Measurements from ENCODE around the gene SDHB.

Gene SDHB

DNA sequence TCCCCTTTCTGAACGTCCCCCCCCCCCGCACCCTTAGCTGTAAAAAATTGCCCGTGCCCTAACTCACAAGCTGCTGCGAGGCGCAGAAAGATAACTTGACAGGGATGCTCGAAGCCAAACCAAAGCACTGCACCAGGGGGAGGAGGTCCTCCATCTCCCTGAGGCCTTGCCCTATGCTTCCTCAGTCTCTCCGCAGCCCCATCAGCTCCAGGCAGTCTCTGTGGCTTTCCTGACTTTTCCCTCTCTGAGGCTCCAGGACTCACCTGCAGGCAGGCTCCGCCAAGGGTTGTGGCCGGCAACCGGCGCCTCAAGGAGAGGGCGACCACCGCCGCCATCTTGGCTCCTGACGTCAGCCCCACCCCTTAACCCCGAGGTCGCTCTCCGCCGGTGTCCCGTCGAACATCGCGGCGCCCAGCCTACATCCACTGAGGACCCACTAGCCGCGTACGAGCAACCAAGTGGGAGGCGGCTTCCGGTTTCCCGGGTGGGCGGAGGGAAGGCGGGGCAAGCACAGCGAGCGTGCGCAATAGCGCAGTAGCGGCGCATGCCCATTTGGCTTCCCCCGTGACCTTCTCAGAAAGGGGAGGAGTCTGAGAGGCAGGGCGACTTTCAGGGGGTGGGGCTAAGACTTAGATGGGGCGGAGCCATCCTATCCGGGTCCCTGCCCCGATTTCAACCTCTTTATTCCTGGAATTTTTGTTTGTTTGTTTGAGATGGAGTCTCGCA is at the start of gene SDHB:
Gene SDHB (minus strand): TSS at position 348 of the 726 bp plus-strand sequence. CDS start 13 bp downstream, at position 335.
- peak; percentile 98 for DNase-seq (ENCODE audit: low read depth)

GRCh38 chr1:17102232-17102631 is 48.4 kb upstream of the SDHB start:
- no peak for DNase-seq (ENCODE audit: low read depth)

DNA sequence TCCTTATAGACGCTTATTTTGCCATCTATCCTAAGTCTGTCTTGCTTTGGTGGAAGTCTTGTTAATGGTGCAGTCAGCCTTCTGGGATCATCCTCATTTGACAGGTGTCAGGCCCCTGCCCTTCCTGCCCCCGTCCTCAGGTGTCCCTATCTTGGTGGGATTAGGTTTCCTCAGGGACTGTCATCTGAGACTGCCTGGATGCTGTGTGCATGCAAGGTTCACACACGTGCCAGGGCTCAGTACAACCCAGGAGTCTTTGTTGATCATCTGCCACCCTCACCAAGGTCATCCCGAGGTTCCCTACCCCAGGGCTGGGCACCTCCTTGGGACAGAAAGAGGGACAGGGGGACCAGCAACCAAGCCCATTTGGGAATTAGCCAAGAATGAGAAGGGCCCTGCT is 47.4 kb upstream of the SDHB start:
- DNase-seq (ENCODE audit: low read depth), result no peak

DNA sequence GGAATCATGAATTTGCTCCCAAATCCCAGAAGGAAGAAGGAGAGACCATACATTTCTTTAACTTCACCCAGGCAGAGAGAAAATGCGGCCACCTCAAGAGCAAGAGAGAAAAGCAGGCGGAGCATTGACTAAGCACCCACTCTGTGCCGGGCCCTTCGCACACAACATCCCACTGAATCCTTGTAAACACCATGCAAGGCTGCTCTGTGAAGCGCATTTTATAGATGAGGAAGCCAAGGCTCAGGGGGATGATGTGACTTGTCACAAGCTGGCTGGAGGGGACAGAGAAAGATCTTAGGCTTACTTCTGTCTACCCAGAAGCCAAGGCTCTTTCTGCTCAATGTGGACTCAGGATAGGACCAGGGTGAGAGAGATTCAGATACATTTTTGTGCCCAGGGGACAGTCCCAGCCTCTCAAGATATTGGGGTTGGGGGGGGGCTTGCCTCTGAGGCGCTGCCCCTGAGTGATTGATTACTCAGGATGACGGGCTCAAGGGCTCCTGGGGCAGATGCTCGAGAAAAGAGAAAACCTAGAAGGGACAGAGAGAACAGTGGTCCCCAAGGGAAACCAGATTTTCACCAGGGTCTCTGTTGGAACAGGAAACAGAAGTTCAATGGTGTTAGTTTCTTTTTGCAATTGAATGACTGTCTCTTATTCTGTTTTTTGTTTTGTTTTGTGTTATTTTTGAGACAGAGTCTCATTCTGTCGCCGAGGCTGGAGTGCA is 45.9 kb upstream of the SDHB start:
- DNase-seq (ENCODE audit: low read depth), result no peak

DNA sequence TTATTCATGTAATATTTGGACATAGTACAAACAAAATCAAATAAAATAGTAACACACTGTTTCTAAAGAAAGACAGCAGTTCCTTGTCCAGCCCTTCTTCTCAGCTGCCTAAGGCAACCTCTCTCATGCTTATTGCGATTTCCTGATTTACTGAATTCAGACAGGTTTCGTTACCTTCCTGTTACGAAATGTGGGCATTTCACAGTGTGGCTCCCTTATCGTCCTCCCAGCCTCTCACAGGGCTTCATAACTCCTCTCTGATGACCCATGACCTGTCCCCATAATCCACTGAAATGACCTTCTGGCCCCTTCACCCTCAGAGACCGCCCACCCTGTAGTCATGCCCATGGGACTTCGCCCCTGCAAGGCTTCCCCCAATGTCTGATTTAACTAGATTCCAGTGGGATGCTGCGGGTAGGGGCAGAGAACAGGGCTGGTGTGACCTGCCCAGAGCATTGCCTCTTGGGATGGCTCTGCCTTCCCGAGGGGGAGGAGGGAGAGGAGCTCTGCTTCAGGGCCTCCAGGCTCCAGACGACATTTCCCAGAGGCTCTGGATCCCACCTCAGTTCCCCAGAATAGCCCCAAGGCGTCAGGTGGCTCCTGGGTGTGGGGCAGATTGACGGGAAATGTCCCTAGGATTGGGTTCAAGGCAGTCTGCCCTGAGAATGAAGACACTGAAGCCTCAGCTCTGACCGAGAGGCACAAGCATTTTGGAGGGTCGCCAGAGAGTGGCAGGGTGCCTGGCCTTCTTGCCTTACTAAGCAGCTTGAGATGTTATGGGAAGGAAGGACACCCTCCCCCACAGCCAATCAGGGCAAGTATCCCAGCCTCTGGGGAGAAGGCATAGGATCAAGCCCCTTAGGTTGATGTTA is 44.9 kb upstream of the SDHB start:
- no peak for DNase-seq (ENCODE audit: low read depth)

DNA sequence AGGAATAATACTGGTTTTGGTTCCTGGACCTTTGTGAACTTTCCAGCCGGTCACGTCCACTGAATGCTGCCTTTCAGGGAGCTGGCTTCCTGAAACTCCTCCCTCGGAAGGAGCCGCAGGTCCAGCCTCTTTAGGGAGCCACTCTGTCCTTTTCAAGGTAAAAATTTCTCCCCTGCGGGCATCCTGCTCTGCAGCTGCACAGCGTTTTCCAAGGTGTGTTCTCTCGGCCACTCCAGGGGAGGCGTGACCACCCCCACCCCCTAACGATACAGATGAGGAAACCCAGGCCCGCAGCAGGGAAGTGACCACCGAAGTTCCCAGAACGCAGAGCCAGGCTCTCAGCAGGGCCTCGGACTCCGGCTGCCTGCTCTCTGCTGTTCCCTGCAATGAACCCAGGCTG is 44.0 kb upstream of the SDHB start:
- no peak for DNase-seq (ENCODE audit: low read depth)

DNA sequence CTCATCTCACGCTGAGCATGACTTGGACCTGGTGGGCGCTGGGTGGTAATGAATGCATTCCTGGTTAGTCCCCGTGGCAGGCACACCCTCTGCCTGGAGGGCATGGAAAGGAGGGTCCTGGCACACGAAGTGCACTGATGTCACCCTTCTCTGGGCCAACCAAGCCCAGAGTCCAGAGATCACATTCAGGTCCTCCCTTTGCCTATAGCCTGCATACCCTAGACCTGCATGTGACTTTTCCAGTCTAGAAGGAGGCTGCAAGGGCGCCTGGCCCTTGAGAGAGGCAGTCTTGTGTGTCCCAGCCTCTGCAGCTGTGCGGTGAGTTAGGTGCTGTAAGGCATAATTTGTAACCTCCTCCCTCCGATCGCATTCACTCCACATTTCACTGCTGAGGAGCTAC is 43.3 kb upstream of the SDHB start:
- no peak for DNase-seq (ENCODE audit: low read depth)

DNA sequence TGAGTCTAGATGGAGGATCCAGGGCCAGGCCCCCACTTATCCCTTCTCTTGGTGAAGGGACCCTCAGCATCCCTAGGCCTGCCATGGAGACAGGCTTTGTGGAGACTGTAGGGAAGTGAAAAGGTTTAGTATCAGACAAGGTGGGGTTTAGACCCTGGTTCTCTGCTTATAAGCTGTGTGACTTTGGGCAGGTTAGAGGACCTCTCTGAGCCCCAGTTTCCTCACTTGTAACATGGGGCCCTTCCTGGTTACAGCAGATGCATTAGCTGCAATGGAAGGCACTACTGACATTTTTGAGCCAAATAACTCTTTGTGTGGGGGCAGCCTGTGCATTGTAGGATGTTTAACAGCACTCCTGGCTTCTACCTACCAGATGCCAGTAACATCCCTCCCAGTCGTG is 42.8 kb upstream of the SDHB start:
- no peak for DNase-seq (ENCODE audit: low read depth)

- no peak for DNase-seq (ENCODE audit: low read depth)
Measured at GRCh38 chr1:17095141-17095540, 41.3 kb upstream of the SDHB start.

DNA sequence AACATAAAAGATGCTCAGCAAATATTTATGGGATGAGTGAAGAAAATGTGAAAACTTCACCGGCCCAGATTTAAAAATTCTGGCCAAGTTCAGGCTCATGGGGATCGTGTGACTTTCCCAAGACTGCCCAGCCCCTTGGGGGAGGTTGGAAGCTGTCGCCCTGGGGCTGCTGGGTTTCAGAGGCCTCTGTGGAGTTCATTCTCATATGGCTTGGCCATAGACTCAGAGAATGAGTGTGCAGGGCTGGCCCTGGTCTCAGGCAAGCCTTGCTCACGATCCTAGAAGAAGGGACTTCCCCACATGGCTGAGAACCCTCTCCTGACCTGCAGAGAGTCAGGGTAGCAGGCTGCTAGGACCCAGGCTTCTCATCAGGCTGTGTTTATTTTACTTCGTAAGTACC is 40.8 kb upstream of the SDHB start:
- DNase-seq (ENCODE audit: low read depth), result peak; percentile 20

- DNase-seq (ENCODE audit: low read depth), result no peak
Measured at GRCh38 chr1:17093822-17094393, 40.1 kb upstream of the SDHB start.

DNA sequence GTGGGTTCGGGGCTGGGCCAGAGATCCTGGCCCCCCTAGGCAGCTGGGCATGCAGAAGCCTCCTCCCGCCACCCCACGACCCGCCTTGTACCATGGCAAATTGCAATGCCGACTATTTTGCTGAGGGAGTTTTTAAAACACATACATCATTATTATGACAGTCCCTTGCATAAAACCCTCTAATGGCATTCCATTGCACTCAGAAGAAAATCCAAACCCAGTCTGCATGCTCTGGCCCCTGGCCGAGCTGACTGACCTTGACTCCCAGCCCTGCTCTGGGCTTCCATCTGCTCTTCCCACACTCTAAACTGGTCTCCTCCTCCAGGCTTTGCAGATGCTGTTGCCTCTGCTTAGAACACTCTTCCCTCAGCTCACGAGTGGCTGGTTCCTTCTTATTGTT is 37.4 kb upstream of the SDHB start:
- DNase-seq (ENCODE audit: low read depth), result no peak

DNA sequence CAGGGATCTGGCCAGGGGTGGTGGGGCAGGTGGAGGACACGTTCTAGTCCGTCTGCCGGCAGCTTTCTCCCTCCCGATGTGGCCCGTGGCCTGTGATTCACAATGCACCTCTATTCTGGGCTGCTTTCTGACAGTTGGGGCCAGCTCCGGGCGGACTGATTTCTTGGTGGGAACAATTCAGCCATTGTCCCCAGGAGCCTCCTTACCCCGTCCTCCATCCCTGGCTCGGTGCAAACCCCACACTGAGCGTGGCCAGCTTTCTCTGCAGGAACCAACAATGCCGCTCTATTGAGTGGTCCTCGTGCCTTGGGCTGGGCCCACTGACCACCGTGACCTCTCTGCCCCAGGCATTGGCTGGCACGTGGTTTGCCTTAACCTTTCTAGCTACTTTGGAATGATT is 35.7 kb upstream of the SDHB start:
- DNase-seq (ENCODE audit: low read depth), result no peak

DNA sequence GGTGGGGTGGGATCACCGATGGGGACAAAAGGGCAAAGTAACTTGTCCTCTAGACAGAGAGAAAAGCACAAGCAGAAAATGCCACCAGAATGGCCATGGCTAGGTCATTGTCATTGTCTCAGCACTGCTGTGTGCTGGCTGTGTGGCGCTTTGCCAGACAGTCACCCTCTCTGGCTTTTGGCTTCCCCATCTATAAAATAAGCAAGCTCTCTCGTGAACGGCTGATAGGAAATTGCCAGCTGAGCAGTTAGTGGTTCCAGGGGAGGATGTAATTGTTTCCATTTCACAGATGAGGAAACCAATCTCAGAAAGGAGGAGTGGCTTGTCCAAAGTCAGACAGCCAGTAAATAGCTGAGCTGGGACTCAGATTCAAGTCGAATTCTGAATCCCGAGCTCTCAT is 32.9 kb upstream of the SDHB start:
- no peak for DNase-seq (ENCODE audit: low read depth)

- DNase-seq (ENCODE audit: low read depth), result no peak
Measured at GRCh38 chr1:17084787-17085186, 31.0 kb upstream of the SDHB start.

GRCh38 chr1:17082761-17083160 is 28.9 kb upstream of the SDHB start:
- no peak for DNase-seq (ENCODE audit: low read depth)

- DNase-seq (ENCODE audit: low read depth), result no peak
Measured at GRCh38 chr1:17081439-17081838, 27.6 kb upstream of the SDHB start.

DNA sequence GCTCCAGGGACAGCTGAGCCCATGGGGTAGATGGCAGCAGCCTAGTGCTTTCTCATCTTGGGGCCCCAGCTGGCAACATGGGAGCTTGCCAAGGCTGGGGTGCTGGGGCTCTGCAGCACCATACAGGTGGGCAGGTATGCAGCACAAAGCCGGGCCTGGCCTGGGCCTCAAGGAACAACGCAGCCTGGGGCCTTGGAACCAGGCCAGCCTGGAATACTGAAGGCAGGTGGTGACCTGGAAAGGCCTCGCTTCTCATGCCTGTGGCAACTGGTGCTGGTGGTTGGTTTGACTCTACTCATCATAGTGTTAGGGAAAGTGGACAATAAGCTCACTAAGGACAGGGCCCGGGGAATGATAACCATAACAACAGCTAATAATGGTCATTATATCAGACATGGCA is 27.0 kb upstream of the SDHB start:
- no peak for DNase-seq (ENCODE audit: low read depth)

DNA sequence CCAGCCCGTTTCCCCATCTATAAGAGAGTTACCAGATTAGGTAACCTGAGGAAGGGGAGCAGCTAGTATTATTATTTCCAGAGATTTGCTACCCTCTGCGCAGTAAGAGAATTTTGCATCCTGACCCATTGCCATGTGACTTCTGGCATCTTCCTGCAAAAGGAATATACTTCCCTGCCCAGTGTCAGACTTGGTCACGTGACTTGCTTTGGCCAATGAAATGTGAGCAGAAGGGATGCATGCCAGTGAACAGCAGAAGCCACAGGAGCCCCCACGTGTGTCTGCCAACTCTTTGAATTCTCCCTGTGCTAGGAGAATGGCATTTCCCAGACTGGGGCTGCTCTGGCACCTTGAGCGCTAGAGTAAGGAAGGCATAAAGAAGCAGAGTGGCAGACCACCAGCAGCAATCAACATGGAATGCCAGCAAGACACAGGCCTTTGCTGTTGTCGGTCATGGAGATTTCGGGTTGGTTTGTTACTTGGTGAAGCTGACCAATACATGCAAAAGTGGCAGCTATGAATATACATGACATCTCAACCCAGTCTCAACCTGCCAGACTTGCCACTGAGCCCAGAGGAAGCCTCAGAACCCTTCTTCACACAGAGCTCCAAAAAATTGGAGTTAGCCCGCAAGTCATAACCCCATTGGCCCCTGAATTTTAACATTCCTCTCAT is 26.4 kb upstream of the SDHB start:
- no peak for DNase-seq (ENCODE audit: low read depth)

DNA sequence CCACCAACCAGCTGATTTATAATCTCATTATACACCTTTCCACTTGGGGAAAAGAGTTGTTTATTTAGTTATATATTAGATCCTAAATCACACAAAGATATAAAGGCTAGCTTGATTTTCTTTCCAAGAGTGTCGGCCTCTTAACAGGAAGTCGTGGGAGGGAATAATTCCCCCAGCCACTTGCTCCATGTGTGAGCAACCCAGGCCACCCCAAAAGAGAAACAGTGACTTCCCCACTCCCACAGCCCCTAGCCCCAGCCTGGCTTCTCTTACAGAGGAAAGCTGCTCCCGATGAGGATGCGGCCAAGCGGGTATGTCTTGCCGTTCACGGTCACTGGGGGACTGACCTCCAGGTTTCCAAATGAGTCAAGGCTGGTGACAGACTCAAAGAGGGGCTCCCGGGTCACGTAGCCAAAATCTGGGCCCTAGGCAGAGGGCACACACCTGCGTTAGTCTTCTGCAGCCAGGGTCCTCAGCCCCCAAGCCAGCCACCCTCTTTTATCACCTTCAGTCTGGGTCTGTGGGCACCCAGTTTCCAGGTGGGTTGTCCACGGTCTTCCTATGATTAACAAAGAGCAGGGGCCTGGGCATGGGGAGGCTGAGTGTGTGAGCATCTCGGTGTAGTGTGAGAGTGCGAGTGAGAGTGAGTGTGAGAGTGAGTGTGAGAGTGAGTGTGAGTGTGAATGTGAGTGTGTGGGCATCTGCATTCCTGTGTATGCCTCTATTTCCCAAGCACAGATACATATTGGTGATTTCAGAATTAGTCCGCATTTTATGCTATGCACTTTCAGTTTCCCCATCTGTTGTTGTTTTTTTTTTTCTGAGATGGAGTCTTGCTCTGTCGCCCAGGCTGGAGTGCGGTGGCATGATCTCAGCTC is 25.4 kb upstream of the SDHB start:
- no peak for DNase-seq (ENCODE audit: low read depth)

All from ELR (cell line).